WTC11 (cell line): Measurements from ENCODE around the gene AGPAT3. TPM values are rescaled to one million over a fixed set of nuclear protein-coding genes. Genes with fewer than 3 reads are reported as not detected.

Experiments used
- ATAC-seq: fragments of 200-7000 bp; cut with Tn5 transposase; 2 replicates; pipeline ENCODE4 v1.10.0; 2021; ENCODE audit warnings: mild to moderate bottlenecking, moderate library complexity
- CTCF ChIA-PET: fragments of 300-600 bp; sonication (Branson Sonifier 250); formaldehyde crosslinking; loops from one replicate; lab custom pipeline; 2021; ENCODE audit warnings: antibody characterized with exemption; lab: Charles Lee
- POLR2A ChIA-PET: fragments of 350-600 bp; sonication (Branson Sonifier 250); formaldehyde crosslinking; loops from one replicate; lab custom pipeline; 2021; ENCODE audit warnings: antibody characterized with exemption; lab: Charles Lee
- DNase-seq: peaks from one replicate; pipeline ENCODE4 v3.0.0; 2021; ENCODE audit warnings: low spot score
- H3K27ac Mint-ChIP-seq: 2 replicates; pipeline ENCODE4 v1.8.0; 2021; ENCODE audit warnings: mixed read lengths
- H3K27me3 Mint-ChIP-seq: 2 replicates; pipeline ENCODE4 v1.8.0; 2021; ENCODE audit warnings: low read depth, mild to moderate bottlenecking, moderate library complexity, mixed read lengths
- H3K36me3 Mint-ChIP-seq: 2 replicates; pipeline ENCODE4 v1.8.0; 2021; ENCODE audit warnings: mixed read lengths
- H3K4me1 Mint-ChIP-seq: 2 replicates; pipeline ENCODE4 v1.8.0; 2022; ENCODE audit warnings: mixed read lengths
- H3K4me3 Mint-ChIP-seq: 2 replicates; pipeline ENCODE4 v1.8.0; 2021; ENCODE audit warnings: mild to moderate bottlenecking, moderate library complexity, mixed read lengths
- H3K9me3 Mint-ChIP-seq: 2 replicates; pipeline ENCODE4 v1.8.0; 2021; ENCODE audit warnings: mixed read lengths
- ATF2 ChIP-seq: sonication (generic); formaldehyde crosslinking; IDR thresholded peaks from 2 replicates; pipeline ENCODE4 v1.8.1; 2022; ENCODE audit warnings: low read depth, missing genetic modification reagents, borderline replicate concordance
- ATF3 ChIP-seq: sonication (generic); formaldehyde crosslinking; conservative IDR thresholded peaks from 2 replicates; pipeline ENCODE4 v1.8.1; 2022; ENCODE audit warnings: mild to moderate bottlenecking, missing genetic modification reagents
- CBFB ChIP-seq: sonication (generic); formaldehyde crosslinking; IDR thresholded peaks from 2 replicates; pipeline ENCODE4 v1.8.1; 2022; ENCODE audit warnings: mild to moderate bottlenecking, low read depth, missing genetic modification reagents
- ETV6 ChIP-seq: sonication (generic); formaldehyde crosslinking; IDR thresholded peaks from 2 replicates; pipeline ENCODE4 v1.8.1; 2022; ENCODE audit warnings: mild to moderate bottlenecking, missing genetic modification reagents
- HMGA2 ChIP-seq: fragments of 250-450 bp; sonication (Bioruptor Pico); IDR thresholded peaks from 2 replicates; pipeline ENCODE4 v1.4.0; 2021; ENCODE audit warnings: mild to moderate bottlenecking, moderate library complexity
- JAZF1 ChIP-seq: fragments of 250-450 bp; sonication (Bioruptor Pico); IDR thresholded peaks from 2 replicates; pipeline ENCODE4 v1.9.0; 2021; ENCODE audit warnings: moderate library complexity, mild to moderate bottlenecking, inconsistent platforms
- MLX ChIP-seq: sonication (generic); formaldehyde crosslinking; IDR thresholded peaks from 2 replicates; pipeline ENCODE4 v1.8.1; 2023; ENCODE audit warnings: mild to moderate bottlenecking, missing genetic modification reagents, moderate library complexity
- MXD4 ChIP-seq: fragments of 250-450 bp; sonication (Bioruptor Pico); IDR thresholded peaks from 2 replicates; pipeline ENCODE4 v1.8.0; 2021; ENCODE audit warnings: mild to moderate bottlenecking, moderate library complexity, borderline replicate concordance
- PREB ChIP-seq: sonication (generic); formaldehyde crosslinking; IDR thresholded peaks from 2 replicates; pipeline ENCODE4 v1.8.1; 2022; ENCODE audit warnings: mild to moderate bottlenecking, missing genetic modification reagents, moderate library complexity, borderline replicate concordance
- RELA ChIP-seq: sonication (generic); formaldehyde crosslinking; IDR thresholded peaks from 2 replicates; pipeline ENCODE4 v1.8.1; 2022; ENCODE audit warnings: missing genetic modification reagents, mild to moderate bottlenecking, borderline replicate concordance
- RORB ChIP-seq: fragments of 250-450 bp; sonication (Bioruptor Pico); IDR thresholded peaks from 2 replicates; pipeline ENCODE4 v1.9.0; 2021; ENCODE audit warnings: mild to moderate bottlenecking
- SMAD3 ChIP-seq: sonication (generic); formaldehyde crosslinking; IDR thresholded peaks from 2 replicates; pipeline ENCODE4 v1.8.0; 2022; ENCODE audit warnings: missing genetic modification reagents, mild to moderate bottlenecking, borderline replicate concordance
- SP1 ChIP-seq: sonication (generic); formaldehyde crosslinking; conservative IDR thresholded peaks from 2 replicates; pipeline ENCODE4 v1.8.1; 2022; ENCODE audit warnings: missing genetic modification reagents
- STAT6 ChIP-seq: sonication (generic); formaldehyde crosslinking; conservative IDR thresholded peaks from 2 replicates; pipeline ENCODE4 v1.8.1; 2023; ENCODE audit warnings: mild to moderate bottlenecking, low read depth, missing genetic modification reagents, moderate library complexity
- TP53 ChIP-seq: sonication (generic); formaldehyde crosslinking; IDR thresholded peaks from 2 replicates; pipeline ENCODE4 v1.8.1; 2023; ENCODE audit warnings: mild to moderate bottlenecking, missing genetic modification reagents
- USF2 ChIP-seq: sonication (generic); formaldehyde crosslinking; IDR thresholded peaks from 2 replicates; pipeline ENCODE4 v1.8.1; 2023; ENCODE audit warnings: mild to moderate bottlenecking, missing genetic modification reagents, moderate library complexity
- ZBTB21 ChIP-seq: sonication (generic); formaldehyde crosslinking; IDR thresholded peaks from 2 replicates; pipeline ENCODE4 v1.8.1; 2023; ENCODE audit warnings: mild to moderate bottlenecking, missing genetic modification reagents, borderline replicate concordance
- ZNF121 ChIP-seq: sonication (generic); formaldehyde crosslinking; IDR thresholded peaks from 2 replicates; pipeline ENCODE4 v1.8.0; 2023; ENCODE audit warnings: missing genetic modification reagents
- ZNF232 ChIP-seq: sonication (generic); formaldehyde crosslinking; IDR thresholded peaks from 2 replicates; pipeline ENCODE4 v1.8.0; 2022; ENCODE audit warnings: mild to moderate bottlenecking, missing genetic modification reagents
- ZNF281 ChIP-seq: sonication (generic); formaldehyde crosslinking; IDR thresholded peaks from 2 replicates; pipeline ENCODE4 v1.8.0; 2023; ENCODE audit warnings: mild to moderate bottlenecking, missing genetic modification reagents
- ZNF317 ChIP-seq: sonication (generic); formaldehyde crosslinking; IDR thresholded peaks from 2 replicates; pipeline ENCODE4 v1.8.1; 2023; ENCODE audit warnings: low read depth, mild to moderate bottlenecking, moderate library complexity, missing genetic modification reagents, borderline replicate concordance
- ZNF396 ChIP-seq: fragments of 250-450 bp; sonication (Bioruptor Pico); IDR thresholded peaks from 2 replicates; pipeline ENCODE4 v1.8.0; 2021; ENCODE audit warnings: mild to moderate bottlenecking, moderate library complexity, borderline replicate concordance
- total RNA-seq: library from RNA; stranded (reverse); gene quantifications from 3 replicates; pipeline ENCODE4 v1.2.3, GENCODE V29; 2021

The AGPAT3 gene
- total RNA-seq, 1 experiment from 2014 or later, result 5.6 TPM

GRCh38 chr21:43986544-43987451 is 121.8 kb downstream of the AGPAT3 start:
- Mint-ChIP-seq H3K4me1 (peaks cover 19% of the 10 kb centered on the region), H3K36me3 (no peaks in the 10 kb centered on the region), H3K27me3 (no peaks in the 10 kb centered on the region; the same call in 1 of the 2 replicates), H3K9me3 (no peaks in the 10 kb centered on the region), H3K27ac (no peak overlapping the region), H3K4me3 (peak overlapping the region; percentile 65; the same call in 1 of the 2 replicates)
- no peak for DNase-seq
- TF ChIP-seq ZNF281 (CRISPR knock-in tag) (no peak), CBFB (CRISPR knock-in tag) (no peak), ZNF317 (no peak), ZNF232 (CRISPR knock-in tag) (no peak), RORB (no peak), MLX (CRISPR knock-in tag) (no peak), PREB (CRISPR knock-in tag) (no peak), USF2 (no peak), MXD4 (CRISPR knock-in tag) (no peak), SP1 (CRISPR knock-in tag) (no peak), JAZF1 (CRISPR knock-in tag) (no peak), HMGA2 (CRISPR knock-in tag) (no peak), RELA (CRISPR knock-in tag) (no peak), ZBTB21 (no peak), ATF3 (no peak), ZNF396 (CRISPR knock-in tag) (no peak), ZNF121 (CRISPR knock-in tag) (no peak)
- POLR2A ChIA-PET, result no interaction called here
- ATAC-seq, result no peak
- CTCF ChIA-PET, result interaction anchor here (1.4 to 3.2 kb wide), 3 partner anchors 11 to 180 kb away, joined by 3 to 27 read pairs (median 6); no protein-coding TSS in a partner anchor

- no peaks in the 10 kb centered on the region for H3K36me3 Mint-ChIP-seq
- ATAC-seq (no peak), DNase-seq (no peak)
- no peak overlapping the region for H3K27ac Mint-ChIP-seq
- no peak overlapping the region for H3K4me3 Mint-ChIP-seq
- peaks cover 14% of the 10 kb centered on the region for H3K4me1 Mint-ChIP-seq
- ChIA-PET POLR2A (no interaction called here), CTCF (no interaction called here)
- no peak for TF ChIP-seq ETV6
- no peak for TF ChIP-seq ATF2 (CRISPR knock-in tag)
- TF ChIP-seq STAT6, result no peak
- TF ChIP-seq TP53 (CRISPR knock-in tag), result no peak
- no peak for TF ChIP-seq SMAD3 (CRISPR knock-in tag)
- no peaks in the 10 kb centered on the region; the same call in 1 of the 2 replicates for H3K27me3 Mint-ChIP-seq
- no peaks in the 10 kb centered on the region for H3K9me3 Mint-ChIP-seq
Measured at GRCh38 chr21:43987509-43987908, 122.5 kb downstream of the AGPAT3 start.
